HPDE6-E6E7 (cell line): ENCODE results near the gene TAF3.
A peak's percentile ranks its signal among the peaks of the same experiment; 100 is the strongest.

Experiments
- DNase-seq: peaks from one replicate; pipeline ENCODE4 v3.0.0; 2011; ENCODE audit warnings: missing footprints; ENCODE audit errors: extremely low spot score

TAF3 gene

GRCh38 chr10:8045726-8046494, 227.6 kb downstream of the TAF3 start:
- no peak for DNase-seq

GRCh38 chr10:8047452-8048280, 229.4 kb downstream of the TAF3 start:
- no peak for DNase-seq

GRCh38 chr10:8048281-8049008, 230.1 kb downstream of the TAF3 start:
- no peak for DNase-seq

GRCh38 chr10:8049045-8049864, 230.9 kb downstream of the TAF3 start:
- DNase-seq: no peak

GRCh38 chr10:8049865-8050555, 231.7 kb downstream of the TAF3 start:
- no peak for DNase-seq

GRCh38 chr10:8050556-8051108, 232.3 kb downstream of the TAF3 start:
- no peak for DNase-seq

GRCh38 chr10:8051109-8051821, 233.0 kb downstream of the TAF3 start:
- no peak for DNase-seq

GRCh38 chr10:8051851-8052257, 233.5 kb downstream of the TAF3 start:
- no peak for DNase-seq

- no peak for DNase-seq
Measured at GRCh38 chr10:8052341-8052955, 234.1 kb downstream of the TAF3 start.

GRCh38 chr10:8052956-8053445, 234.7 kb downstream of the TAF3 start:
- no peak for DNase-seq

- peak; percentile 69 for DNase-seq
Measured at GRCh38 chr10:8053446-8054243, 235.3 kb downstream of the TAF3 start.

- no peak for DNase-seq
Measured at GRCh38 chr10:8054244-8054493, 235.9 kb downstream of the TAF3 start.

- DNase-seq: peak; percentile 20
Measured at GRCh38 chr10:8054494-8055407, 236.4 kb downstream of the TAF3 start, which contains the start of gene GATA3. GATA3 (plus strand) TSS chr10:8054688; CDS start chr10:8055656, 968 bp downstream.

- DNase-seq: no peak
Measured at GRCh38 chr10:8055420-8056349, 237.4 kb downstream of the TAF3 start.

- DNase-seq: no peak
Measured at GRCh38 chr10:8056378-8056777, 238.1 kb downstream of the TAF3 start.

GRCh38 chr10:8056871-8057331, 238.6 kb downstream of the TAF3 start:
- DNase-seq: no peak
